CD14-positive monocyte (primary cell): ENCODE results near the gene TPMT. TPM values are rescaled to one million over a fixed set of nuclear protein-coding genes. Genes with fewer than 3 reads are reported as not detected.

Source experiments
- DNase-seq, 3 donors: peaks; one replicate each; pipeline ENCODE4 v3.0.0-alpha.2; 2011 to 2022
- H2AFZ ChIP-seq: 2 replicates; pipeline ENCODE4 v1.6.0; 2012; ENCODE audit warnings: mild to moderate bottlenecking, low read depth, low read length, inconsistent platforms; ENCODE audit not compliant: insufficient read depth, poor library complexity, severe bottlenecking
- H3K27ac ChIP-seq, 2 donors: 1 replicate in 1 of 2; 2 replicates in 1 of 2; pipeline ENCODE4 v1.5.1; 2012 to 2013; ENCODE audit warnings: low read length in 2 of 2, control low read depth in 1 of 2, inconsistent platforms in 1 of 2, low read depth in 1 of 2, mild to moderate bottlenecking in 1 of 2
- H3K27me3 ChIP-seq, 2 donors: one replicate each; pipeline versions ENCODE4 v1.6.0 to v1.6.1; 2011 to 2013; ENCODE audit warnings: low read length in 2 of 2; ENCODE audit not compliant: control insufficient read depth in 2 of 2, insufficient read depth in 2 of 2
- H3K36me3 ChIP-seq, 2 donors: replicated peaks in 1 of 2; 1 replicate in 1 of 2; 2 replicates in 1 of 2; pipeline versions ENCODE4 v1.5.1 to v1.6.1; 2012 to 2013; ENCODE audit warnings: low read length in 2 of 2, control low read depth in 1 of 2, inconsistent platforms in 1 of 2, mild to moderate bottlenecking in 1 of 2; ENCODE audit not compliant: insufficient read depth in 2 of 2, control insufficient read depth in 1 of 2
- H3K4me1 ChIP-seq, 2 donors: 1 replicate in 1 of 2; 2 replicates in 1 of 2; pipeline versions ENCODE4 v1.5.1 to v1.6.1; 2012 to 2013; ENCODE audit warnings: low read length in 2 of 2, control low read depth in 1 of 2, inconsistent platforms in 1 of 2, mild to moderate bottlenecking in 1 of 2, moderate library complexity in 1 of 2; ENCODE audit not compliant: insufficient read depth in 2 of 2, control insufficient read depth in 1 of 2
- H3K4me2 ChIP-seq: replicated peaks from 2 replicates; pipeline ENCODE3; 2012; ENCODE audit warnings: low read length, moderate library complexity, mild to moderate bottlenecking; ENCODE audit not compliant: poor library complexity, severe bottlenecking; ENCODE audit errors: extremely low read depth
- H3K4me3 ChIP-seq, 3 experiments: fragments of 200-600 bp in 1 of 3; sonication (generic) in 1 of 3; replicated peaks in 1 of 3; 1 replicate in 2 of 3; 2 replicates in 1 of 3; pipeline ENCODE4 v1.5.1; 2011 to 2013; ENCODE audit warnings: low read length in 3 of 3, mild to moderate bottlenecking in 3 of 3, control low read depth in 2 of 3, low read depth in 2 of 3, inconsistent platforms in 1 of 3, moderate library complexity in 1 of 3
- H3K79me2 ChIP-seq: 2 replicates; pipeline ENCODE4 v1.6.0; 2012; ENCODE audit warnings: mild to moderate bottlenecking, control low read depth, inconsistent platforms, low read length, moderate library complexity; ENCODE audit not compliant: insufficient read depth
- H3K9ac ChIP-seq: 2 replicates; pipeline ENCODE4 v1.6.0; 2017; ENCODE audit warnings: low read length, mild to moderate bottlenecking; ENCODE audit not compliant: insufficient read depth, poor library complexity, severe bottlenecking
- H3K9me3 ChIP-seq, 2 donors: replicated peaks in 1 of 2; 1 replicate in 1 of 2; 2 replicates in 1 of 2; pipeline versions ENCODE4 v1.5.1 to v1.6.1; 2012 to 2013; ENCODE audit warnings: low read length in 2 of 2, control low read depth in 1 of 2; ENCODE audit not compliant: control insufficient read depth in 1 of 2, insufficient read depth in 1 of 2
- H4K20me1 ChIP-seq: 2 replicates; pipeline ENCODE4 v1.6.0; 2012; ENCODE audit warnings: mild to moderate bottlenecking, low read length, control low read depth, moderate library complexity; ENCODE audit not compliant: insufficient read depth
- H3K27ac Mint-ChIP-seq, 7 donors: one replicate each; pipeline ENCODE4 v1.8.0; 2020; ENCODE audit warnings: mild to moderate bottlenecking in 7 of 7, mixed read lengths in 7 of 7, moderate library complexity in 6 of 7, inconsistent platforms in 2 of 7
- H3K27me3 Mint-ChIP-seq, 3 donors: one replicate each; pipeline ENCODE4 v1.8.0; 2021 to 2022; ENCODE audit warnings: low read depth in 3 of 3, mild to moderate bottlenecking in 3 of 3, mixed read lengths in 3 of 3, moderate library complexity in 3 of 3, inconsistent platforms in 1 of 3
- H3K36me3 Mint-ChIP-seq, 2 donors: one replicate each; pipeline ENCODE4 v1.8.0; 2020; ENCODE audit warnings: mixed read lengths in 2 of 2, inconsistent platforms in 1 of 2, mild to moderate bottlenecking in 1 of 2
- H3K4me1 Mint-ChIP-seq: one replicate; pipeline ENCODE4 v1.8.0; 2020; ENCODE audit warnings: mild to moderate bottlenecking, mixed read lengths
- H3K4me3 Mint-ChIP-seq, 2 donors: one replicate each; pipeline ENCODE4 v1.8.0; 2020; ENCODE audit warnings: mild to moderate bottlenecking in 2 of 2, mixed read lengths in 2 of 2, moderate library complexity in 1 of 2
- H3K9me3 Mint-ChIP-seq, 7 donors: one replicate each; pipeline ENCODE4 v1.8.0; 2020 to 2022; ENCODE audit warnings: mixed read lengths in 7 of 7, mild to moderate bottlenecking in 6 of 7, moderate library complexity in 6 of 7, inconsistent platforms in 2 of 7
- WGBS: methylation state at CpG from one replicate; pipeline ENCODE4 v1.1.5; 2013; ENCODE audit warnings: missing lambda C conversion rate; ENCODE audit not compliant: insufficient coverage; 5-methylcytosine and 5-hydroxymethylcytosine counted together
- intact Hi-C, 2 donors: fragments of 100-400 bp; cut with micrococcal nuclease; formaldehyde crosslinking; loops; one replicate each; pipeline versions ENCODE4 v1.15.0 to v1.15.1; 2023
- polyA plus RNA-seq, 3 donors: library from polyadenylated mRNA; depleted of rRNA in 1 of 3; unstranded in 2 of 3; stranded (reverse) in 1 of 3; fragments of 300-500 nt in 2 of 3; fragments of >200 nt in 1 of 3; fragmentation: Illumina TruSeq in 2 of 3; gene quantifications; 1 replicate in 2 of 3; 2 replicates in 1 of 3; pipeline ENCODE4 v1.2.3, GENCODE V29; 2012 to 2021
- TF ChIP-seq, protein P1 (sequence below): fragments of 200-600 bp; IDR thresholded peaks from one replicate; pipeline ENCODE4 v1.8.0; 2022; ENCODE audit warnings: antibody characterized with exemption, mild to moderate bottlenecking

The TPMT gene
- polyA plus RNA-seq, 3 donors, result 10.5 to 33.1 (median 27.5) TPM

DNA sequence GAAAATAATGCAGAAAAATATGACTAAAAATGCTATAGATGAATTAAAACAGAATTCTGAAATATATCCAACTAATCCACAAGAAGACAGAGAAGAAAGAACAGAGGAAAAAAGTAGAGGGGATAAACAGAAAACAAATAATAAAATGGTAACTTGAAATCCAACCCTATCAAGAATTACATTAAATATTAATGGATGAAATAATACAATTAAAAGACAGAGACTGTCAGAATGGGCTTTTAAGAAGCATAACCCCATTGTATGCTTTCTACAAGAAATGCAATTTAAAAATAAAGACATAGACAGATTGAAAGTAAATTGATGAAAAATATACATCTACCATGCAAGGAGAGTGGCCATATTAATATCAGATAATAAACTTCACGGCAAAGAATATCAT lies 47.8 kb downstream of the TPMT start:
- H3K79me2 ChIP-seq, result no peaks in the 10 kb centered on the region

DNA sequence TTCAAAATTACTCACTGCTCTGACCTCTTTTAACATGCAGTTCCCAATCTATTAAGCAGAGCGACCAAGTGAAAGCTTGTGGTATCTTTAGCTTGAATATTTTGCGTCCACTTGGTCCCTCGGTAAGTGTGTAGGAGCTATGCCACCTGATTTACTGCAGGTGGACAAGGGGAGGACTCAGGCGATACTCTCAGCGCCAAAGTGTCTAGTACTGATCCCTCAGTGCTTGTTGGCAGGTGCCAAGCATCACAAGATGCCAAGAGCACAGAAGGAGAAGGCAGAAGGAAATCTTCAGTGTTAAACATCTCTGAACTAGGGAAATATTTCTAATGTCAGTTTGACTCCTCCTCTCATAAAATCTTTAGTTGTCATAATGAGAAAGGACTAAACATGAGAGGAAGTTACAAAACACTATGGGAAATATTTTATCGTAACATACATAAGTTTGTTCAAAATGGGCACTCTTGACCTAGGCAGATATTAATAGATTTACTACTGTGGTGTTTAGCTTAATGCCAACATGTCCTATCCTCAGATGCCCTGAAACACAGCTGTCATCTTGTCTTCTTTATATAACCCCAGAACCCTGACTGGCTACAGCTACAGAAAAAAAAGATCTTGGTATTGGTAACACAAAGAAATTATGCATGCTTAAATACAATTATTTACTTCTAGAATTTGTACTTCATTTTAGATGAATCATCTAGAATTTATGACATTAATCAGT lies 51.9 kb downstream of the TPMT start:
- H3K4me3 ChIP-seq, result no peak overlapping the region
- Mint-ChIP-seq H3K4me3 (no peak overlapping the region), H3K4me1 (no peaks in the 10 kb centered on the region), H3K36me3 (peaks cover 0 to 3% of the 10 kb centered on the region in 2 donors), H3K9me3 (peaks cover 6 to 25% (median 19%) of the 10 kb centered on the region in 7 donors), H3K27me3 (peaks cover 0 to 3% (median 3%) of the 10 kb centered on the region in 3 donors), H3K27ac (peak overlapping the region in 1 of 7 donors; percentile 28)
- intact Hi-C loops, result no loop called here
- no peaks in the 10 kb centered on the region for H3K4me1 ChIP-seq
- TF ChIP-seq, protein P1, sequence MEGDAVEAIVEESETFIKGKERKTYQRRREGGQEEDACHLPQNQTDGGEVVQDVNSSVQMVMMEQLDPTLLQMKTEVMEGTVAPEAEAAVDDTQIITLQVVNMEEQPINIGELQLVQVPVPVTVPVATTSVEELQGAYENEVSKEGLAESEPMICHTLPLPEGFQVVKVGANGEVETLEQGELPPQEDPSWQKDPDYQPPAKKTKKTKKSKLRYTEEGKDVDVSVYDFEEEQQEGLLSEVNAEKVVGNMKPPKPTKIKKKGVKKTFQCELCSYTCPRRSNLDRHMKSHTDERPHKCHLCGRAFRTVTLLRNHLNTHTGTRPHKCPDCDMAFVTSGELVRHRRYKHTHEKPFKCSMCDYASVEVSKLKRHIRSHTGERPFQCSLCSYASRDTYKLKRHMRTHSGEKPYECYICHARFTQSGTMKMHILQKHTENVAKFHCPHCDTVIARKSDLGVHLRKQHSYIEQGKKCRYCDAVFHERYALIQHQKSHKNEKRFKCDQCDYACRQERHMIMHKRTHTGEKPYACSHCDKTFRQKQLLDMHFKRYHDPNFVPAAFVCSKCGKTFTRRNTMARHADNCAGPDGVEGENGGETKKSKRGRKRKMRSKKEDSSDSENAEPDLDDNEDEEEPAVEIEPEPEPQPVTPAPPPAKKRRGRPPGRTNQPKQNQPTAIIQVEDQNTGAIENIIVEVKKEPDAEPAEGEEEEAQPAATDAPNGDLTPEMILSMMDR, result no peak
- H2AFZ ChIP-seq, result no peak overlapping the region
- no peak overlapping the region for H3K9ac ChIP-seq
- WGBS, result 92% methylated on average over 4 of the region's 6 CpGs
- no peak for DNase-seq
- H3K27me3 ChIP-seq, result no peaks in the 10 kb centered on the region
- no peak overlapping the region for H3K4me2 ChIP-seq
- H4K20me1 ChIP-seq, result no peaks in the 10 kb centered on the region
- H3K36me3 ChIP-seq, result no peaks in the 10 kb centered on the region
- H3K9me3 ChIP-seq, result peaks cover 4 to 10% of the 10 kb centered on the region in 2 donors
- no peaks in the 10 kb centered on the region for H3K79me2 ChIP-seq
- no peak overlapping the region for H3K27ac ChIP-seq

More for the DNA sequence above, 47.8 kb downstream of the TPMT start:
- Mint-ChIP-seq H3K9me3 (peaks cover 6 to 25% (median 17%) of the 10 kb centered on the region in 7 donors), H3K36me3 (peaks cover 0 to 3% of the 10 kb centered on the region in 2 donors), H3K4me1 (no peaks in the 10 kb centered on the region), H3K4me3 (no peak overlapping the region), H3K27me3 (no peaks in the 10 kb centered on the region), H3K27ac (no peak overlapping the region)
- Histone ChIP-seq H3K4me1 (no peaks in the 10 kb centered on the region), H3K4me3 (no peak overlapping the region), H3K27me3 (no peaks in the 10 kb centered on the region), H3K27ac (no peak overlapping the region), H3K36me3 (no peaks in the 10 kb centered on the region), H4K20me1 (no peaks in the 10 kb centered on the region), H3K9me3 (peaks cover 4 to 10% of the 10 kb centered on the region in 2 donors), H3K9ac (no peak overlapping the region), H3K4me2 (no peak overlapping the region), H2AFZ (no peak overlapping the region)
- TF ChIP-seq, protein P1, result no peak
- WGBS, result no CpG with 5 or more reads among the region's 1 CpG
- DNase-seq, result no peak
- intact Hi-C loops, result no loop called here
